HT-29 (cell line): ENCODE measurements around the gene PACSIN1. TPM values are rescaled to one million over a fixed set of nuclear protein-coding genes. Genes with fewer than 3 reads are reported as not detected.

Source experiments
- DNase-seq: peaks from one replicate; pipeline ENCODE4 v3.0.0-alpha.2; 2015; ENCODE audit warnings: low spot score
- total RNA-seq: library from RNA; depleted of rRNA; stranded (reverse); fragments of >200 nt; shearing (Covaris generic); gene quantifications from 2 replicates; pipeline ENCODE4 v1.2.3, GENCODE V29; 2014

PACSIN1 gene
- total RNA-seq, 1 experiment from 2014 or later: 0.03 TPM

GRCh38 chr6:34543421-34543820 is 77.5 kb downstream of the PACSIN1 start:
- DNase-seq: no peak

- no peak for DNase-seq
These were observed 78.3 kb downstream of the PACSIN1 start for GRCh38 chr6:34544052-34544604.

GRCh38 chr6:34544776-34545471 is 79.0 kb downstream of the PACSIN1 start:
- DNase-seq: no peak

- DNase-seq: peak; percentile 79
These were observed 80.9 kb downstream of the PACSIN1 start for GRCh38 chr6:34546551-34547321.

- DNase-seq: peak; percentile 43
These were observed 82.1 kb downstream of the PACSIN1 start for GRCh38 chr6:34547701-34548644.

GRCh38 chr6:34549026-34549803 is 83.3 kb downstream of the PACSIN1 start:
- DNase-seq: no peak

- DNase-seq: no peak
These were observed 83.9 kb downstream of the PACSIN1 start for GRCh38 chr6:34549804-34550202.

GRCh38 chr6:34551720-34552119 is 85.8 kb downstream of the PACSIN1 start:
- no peak for DNase-seq

GRCh38 chr6:34552620-34553019 is 86.7 kb downstream of the PACSIN1 start:
- no peak for DNase-seq

GRCh38 chr6:34553146-34553545 is 87.3 kb downstream of the PACSIN1 start:
- no peak for DNase-seq

GRCh38 chr6:34553750-34554149 is 87.9 kb downstream of the PACSIN1 start:
- DNase-seq: peak; percentile 36

- DNase-seq: no peak
These were observed 88.6 kb downstream of the PACSIN1 start for GRCh38 chr6:34554291-34555006.

GRCh38 chr6:34555007-34555322 is 89.1 kb downstream of the PACSIN1 start:
- no peak for DNase-seq

GRCh38 chr6:34555328-34555727 is 89.5 kb downstream of the PACSIN1 start:
- DNase-seq: no peak

- DNase-seq: peak; percentile 59
These were observed 90.2 kb downstream of the PACSIN1 start, which contains the start of gene SPDEF for GRCh38 chr6:34556031-34556471. Gene SPDEF (minus strand): TSS chr6:34556329. CDS start chr6:34544455, 11,874 bp downstream.

GRCh38 chr6:34556493-34556892 is 90.6 kb downstream of the PACSIN1 start:
- no peak for DNase-seq

GRCh38 chr6:34557228-34557627 is 91.4 kb downstream of the PACSIN1 start:
- no peak for DNase-seq

- no peak for DNase-seq
These were observed 92.4 kb downstream of the PACSIN1 start for GRCh38 chr6:34558172-34558714.

- no peak for DNase-seq
These were observed 93.9 kb downstream of the PACSIN1 start for GRCh38 chr6:34559651-34560365.
